H1 (cell line): ENCODE measurements around the gene CAMSAP3. TPM values are rescaled to one million over a fixed set of nuclear protein-coding genes. Genes with fewer than 3 reads are reported as not detected.

Experiments
- CTCF ChIA-PET: fragments of 300-600 bp; sonication (Branson Sonifier 250); formaldehyde crosslinking; loops from one replicate; lab custom pipeline; 2021; ENCODE audit not compliant: partially characterized antibody; lab: Charles Lee
- POLR2A ChIA-PET: fragments of 300-600 bp; sonication (Branson Sonifier 250); formaldehyde crosslinking; loops from one replicate; lab custom pipeline; 2021; ENCODE audit warnings: inconsistent platforms; ENCODE audit not compliant: partially characterized antibody; lab: Charles Lee
- DNase-seq, 2 experiments: peaks; one replicate each; pipeline versions ENCODE4 v3.0.0 to v3.0.0-alpha.2; 2010 to 2022; ENCODE audit warnings: low spot score in 2 of 2, low read depth in 1 of 2, mixed read lengths in 1 of 2
- FAIRE-seq: peaks from 2 replicates; lab custom pipeline; 2011; peaks lifted over from hg19 to GRCh38; lab: Jason Lieb, UNC
- H2AFZ ChIP-seq: 2 replicates; pipeline ENCODE4 v1.8.1; 2012; ENCODE audit warnings: low read length, inconsistent platforms
- H2AK5ac ChIP-seq: 2 replicates; pipeline ENCODE4 v1.6.1; 2013; ENCODE audit warnings: low read depth, low read length
- H2BK120ac ChIP-seq: replicated peaks from 2 replicates; pipeline ENCODE3; 2013; ENCODE audit warnings: low read depth, low read length, inconsistent platforms
- H2BK12ac ChIP-seq: 2 replicates; pipeline ENCODE4 v1.6.1; 2013; ENCODE audit warnings: low read depth, low read length
- H2BK15ac ChIP-seq: 2 replicates; pipeline ENCODE4 v1.6.1; 2013; ENCODE audit warnings: low read length
- H2BK20ac ChIP-seq: 2 replicates; pipeline ENCODE4 v1.6.1; 2013; ENCODE audit warnings: low read length
- H2BK5ac ChIP-seq: 2 replicates; pipeline ENCODE4 v1.6.1; 2013; ENCODE audit warnings: low read depth, low read length
- H3K14ac ChIP-seq: 2 replicates; pipeline ENCODE4 v1.6.1; 2013; ENCODE audit warnings: inconsistent platforms; ENCODE audit not compliant: insufficient read length
- H3K18ac ChIP-seq: 2 replicates; pipeline ENCODE4 v1.6.1; 2013; ENCODE audit warnings: low read length; ENCODE audit errors: extremely low read depth
- H3K23ac ChIP-seq: 2 replicates; pipeline ENCODE4 v1.6.1; 2013; ENCODE audit warnings: inconsistent platforms; ENCODE audit not compliant: insufficient read length
- H3K23me2 ChIP-seq: 2 replicates; pipeline ENCODE4 v1.6.1; 2013; ENCODE audit warnings: low read depth, low read length
- H3K27ac ChIP-seq: 2 replicates; pipeline ENCODE4 v1.6.1; 2011; ENCODE audit warnings: low read depth, low read length, inconsistent platforms
- H3K27me3 ChIP-seq, 4 experiments: replicated peaks in 1 of 4; 1 replicate in 1 of 4; 2 replicates in 3 of 4; pipeline versions ENCODE4 v1.6.1 to v1.8.1; 2011 to 2013; ENCODE audit warnings: low read length in 3 of 4, mild to moderate bottlenecking in 3 of 4, inconsistent platforms in 2 of 4, mixed read lengths in 2 of 4, moderate library complexity in 1 of 4; ENCODE audit not compliant: control insufficient read depth in 3 of 4, insufficient read depth in 3 of 4; ENCODE audit errors: extremely low read depth in 1 of 4
- H3K36me3 ChIP-seq, 4 experiments: 2 replicates each; pipeline versions ENCODE4 v1.6.1 to v1.8.1; 2011 to 2013; ENCODE audit warnings: mild to moderate bottlenecking in 4 of 4, low read length in 3 of 4, moderate library complexity in 2 of 4, control low read depth in 1 of 4, inconsistent platforms in 1 of 4; ENCODE audit not compliant: insufficient read depth in 4 of 4, control insufficient read depth in 2 of 4
- H3K4ac ChIP-seq: replicated peaks from 2 replicates; pipeline ENCODE3; 2013; ENCODE audit warnings: low read length, low read depth, mixed read lengths, inconsistent platforms; ENCODE audit not compliant: insufficient read length
- H3K4me1 ChIP-seq, 4 experiments: replicated peaks in 1 of 4; 1 replicate in 1 of 4; 2 replicates in 3 of 4; pipeline versions ENCODE4 v1.6.1 to v1.8.1; 2011 to 2013; ENCODE audit warnings: low read length in 3 of 4, inconsistent platforms in 2 of 4, mixed read lengths in 1 of 4; ENCODE audit not compliant: insufficient read depth in 4 of 4, control insufficient read depth in 3 of 4
- H3K4me2 ChIP-seq, 2 experiments: 2 replicates each; pipeline versions ENCODE4 v1.6.1 to v1.8.1; 2011 to 2013; ENCODE audit warnings: low read depth in 2 of 2, low read length in 2 of 2, control low read depth in 1 of 2, inconsistent platforms in 1 of 2, mild to moderate bottlenecking in 1 of 2; ENCODE audit not compliant: insufficient read depth in 1 of 2
- H3K4me3 ChIP-seq, 4 experiments: fragments of 200-600, 300-600 bp in 1 of 4; sonication (generic), shearing (Covaris generic), sonication (Bioruptor Twin) in 1 of 4; 2 replicates each; pipeline versions ENCODE4 v1.5.1 to v1.8.1; 2011 to 2016; ENCODE audit warnings: low read length in 4 of 4, low read depth in 3 of 4, control low read depth in 2 of 4, inconsistent platforms in 2 of 4, mild to moderate bottlenecking in 2 of 4, mixed read lengths in 1 of 4, moderate library complexity in 1 of 4; ENCODE audit not compliant: insufficient read depth in 2 of 4; ENCODE audit errors: extremely low read depth in 1 of 4
- H3K56ac ChIP-seq: replicated peaks from 2 replicates; pipeline ENCODE3; 2013; ENCODE audit warnings: low read depth, mild to moderate bottlenecking, mixed read lengths, low read length, inconsistent platforms; ENCODE audit not compliant: insufficient read length
- H3K79me1 ChIP-seq: 2 replicates; pipeline ENCODE4 v1.6.1; 2013; ENCODE audit warnings: low read depth, low read length, control low read depth
- H3K79me2 ChIP-seq, 2 experiments: 2 replicates each; pipeline versions ENCODE4 v1.6.1 to v1.8.1; 2012 to 2013; ENCODE audit warnings: low read length in 2 of 2, mild to moderate bottlenecking in 2 of 2, inconsistent platforms in 1 of 2; ENCODE audit not compliant: insufficient read depth in 2 of 2, control insufficient read depth in 1 of 2
- H3K9ac ChIP-seq, 4 experiments: replicated peaks in 1 of 4; 1 replicate in 1 of 4; 2 replicates in 3 of 4; pipeline versions ENCODE4 v1.6.1 to v1.8.1; 2011 to 2013; ENCODE audit warnings: low read depth in 3 of 4, low read length in 3 of 4, control low read depth in 2 of 4, mild to moderate bottlenecking in 2 of 4, moderate library complexity in 2 of 4, inconsistent platforms in 1 of 4; ENCODE audit errors: extremely low read depth in 1 of 4
- H3K9me3 ChIP-seq, 2 experiments: 2 replicates each; pipeline versions ENCODE4 v1.6.1 to v1.8.1; 2012 to 2013; ENCODE audit warnings: mild to moderate bottlenecking in 2 of 2, moderate library complexity in 2 of 2, control low read depth in 1 of 2, inconsistent platforms in 1 of 2, low read depth in 1 of 2, low read length in 1 of 2, mixed read lengths in 1 of 2; ENCODE audit not compliant: insufficient read depth in 2 of 2
- H4K20me1 ChIP-seq, 2 experiments: replicated peaks in 1 of 2; 2 replicates each; pipeline versions ENCODE3 to v1.8.1; 2011 to 2013; ENCODE audit warnings: inconsistent platforms in 2 of 2, low read length in 2 of 2, mild to moderate bottlenecking in 1 of 2; ENCODE audit not compliant: insufficient read depth in 2 of 2, control insufficient read depth in 1 of 2
- H4K5ac ChIP-seq: 2 replicates; pipeline ENCODE4 v1.6.1; 2013; ENCODE audit warnings: low read length, low read depth, mixed read lengths, inconsistent platforms; ENCODE audit not compliant: insufficient read length
- H4K8ac ChIP-seq: 2 replicates; pipeline ENCODE4 v1.8.0; 2013; ENCODE audit warnings: mild to moderate bottlenecking, moderate library complexity, low read length, inconsistent platforms; ENCODE audit not compliant: insufficient read depth; ENCODE audit errors: extremely low read depth
- H4K91ac ChIP-seq: replicated peaks from 2 replicates; pipeline ENCODE3; 2013; ENCODE audit warnings: low read length, mixed read lengths, inconsistent platforms; ENCODE audit not compliant: insufficient read length
- CEBPB ChIP-seq: IDR thresholded peaks from 2 replicates; pipeline ENCODE4 v1.6.1; 2012; ENCODE audit warnings: low read depth, low read length
- EP300 ChIP-seq, 2 experiments: IDR thresholded peaks; 1 replicate in 1 of 2; 2 replicates in 1 of 2; pipeline ENCODE4 v1.6.1; 2011 to 2012; ENCODE audit warnings: low read depth in 2 of 2, low read length in 2 of 2, mild to moderate bottlenecking in 2 of 2, borderline replicate concordance in 1 of 2, inconsistent platforms in 1 of 2, moderate library complexity in 1 of 2
- HDAC6 ChIP-seq: IDR thresholded peaks from one replicate; pipeline ENCODE4 v1.7.1; 2012; ENCODE audit warnings: low read depth, mild to moderate bottlenecking, inconsistent platforms, low read length, moderate library complexity
- MAFK ChIP-seq: IDR thresholded peaks from 2 replicates; pipeline ENCODE4 v1.6.1; 2012; ENCODE audit warnings: low read depth, mild to moderate bottlenecking, improper control_type of control experiment, low read length
- SIRT6 ChIP-seq: IDR thresholded peaks from one replicate; pipeline ENCODE4 v1.7.1; 2012; ENCODE audit warnings: low read length, inconsistent platforms
- TAF1 ChIP-seq: IDR thresholded peaks from 2 replicates; pipeline ENCODE4 v1.6.1; 2011; ENCODE audit warnings: mild to moderate bottlenecking, low read depth, low read length
- TCF12 ChIP-seq: IDR thresholded peaks from 2 replicates; pipeline ENCODE4 v1.6.1; 2011; ENCODE audit warnings: low read depth, mild to moderate bottlenecking, low read length
- WGBS, 2 experiments: shearing (Covaris generic) in 1 of 2; methylation state at CpG; one replicate each; pipeline versions ENCODE4 v1.1.6 to v1.1.7; 2013 to 2015; ENCODE audit warnings: low lambda C conversion rate in 2 of 2, mixed read lengths in 2 of 2, inconsistent platforms in 1 of 2, low coverage in 1 of 2, missing lambda C conversion rate in 1 of 2; ENCODE audit not compliant: insufficient replicate concordance in 2 of 2, insufficient coverage in 1 of 2, insufficient read length in 1 of 2; ENCODE audit errors: extremely low coverage in 1 of 2, missing lambda C conversion rate in 1 of 2; 5-methylcytosine and 5-hydroxymethylcytosine counted together
- polyA plus RNA-seq, 7 experiments: library from polyadenylated mRNA; depleted of rRNA in 3 of 7; stranded (reverse) in 5 of 7; unstranded in 2 of 7; fragments of >200 nt in 5 of 7; fragments of 200-250 nt in 2 of 7; gene quantifications; 1 replicate in 5 of 7; 2 replicates in 1 of 7; 4 replicates in 1 of 7; pipeline versions ENCODE4 v1.2.1 to v1.2.3, GENCODE V29; 2011 to 2013; ENCODE audit warnings: missing spikeins in 2 of 7, mixed read lengths in 2 of 7
- total RNA-seq: library from RNA; stranded (reverse); fragmentation: NEBNext Ultra II Directional; extraction: Animal tissue kit (Norgen Biotek cat#: 25700); gene quantifications from 2 replicates; pipeline ENCODE4 v1.2.1, GENCODE V29; 2021

CAMSAP3 gene
- total and polyA plus RNA-seq, 2 of the 8 experiments (the other 6 are each of a cell fraction or from before 2014, with no cell fraction given): 11.4 to 30.4 TPM

DNA sequence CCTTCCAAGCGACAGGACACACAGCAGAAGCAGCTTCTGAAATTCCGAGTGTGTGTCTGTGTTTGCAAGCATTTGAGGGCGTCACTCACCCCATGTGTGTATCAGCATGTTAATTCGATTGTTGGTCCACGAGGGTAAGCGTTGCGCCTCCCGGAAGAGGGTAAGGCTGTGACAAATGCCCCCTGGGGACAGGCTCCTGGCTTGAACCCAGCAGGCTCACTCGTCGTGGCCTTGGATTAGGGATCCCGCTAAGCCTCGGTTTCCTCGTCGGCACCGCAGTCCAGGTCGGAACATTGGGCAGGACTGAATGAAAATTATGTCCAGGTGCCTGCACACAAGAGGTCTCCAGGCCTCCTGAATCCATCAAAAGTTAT lies 40.6 kb downstream of the CAMSAP3 start:
- H3K4ac ChIP-seq: no peak overlapping the region
- H3K79me2 ChIP-seq: peaks cover 0 to 3% of the 10 kb centered on the region in 2 experiments; a peak in 1 of 4 replicates
- no peak overlapping the region; the same call in 1 of the 2 replicates for H4K8ac ChIP-seq
- FAIRE-seq: no peak
- H4K5ac ChIP-seq: no peak overlapping the region
- H3K4me3 ChIP-seq: peak overlapping the region in 1 of 4 experiments; percentile 88; a peak in 2 of 8 replicates
- H3K23me2 ChIP-seq: peaks cover 5% of the 10 kb centered on the region; the same call in 1 of the 2 replicates
- H2BK120ac ChIP-seq: no peak overlapping the region
- H3K4me2 ChIP-seq: peak overlapping the region; percentile 34 to 54; a peak in 3 of 4 replicates
- H2BK5ac ChIP-seq: no peak overlapping the region
- peaks cover 3 to 19% (median 16%) of the 10 kb centered on the region in 4 experiments for H3K27me3 ChIP-seq
- POLR2A ChIA-PET: interaction anchor here (0.8 to 5.7 kb wide), 2 partner anchors 13 to 59 kb away, joined by 3 to 34 read pairs; no protein-coding TSS in a partner anchor
- H3K4me1 ChIP-seq: peaks cover 0 to 6% (median under 1%) of the 10 kb centered on the region in 4 experiments; a peak in 3 of 7 replicates
- H2AK5ac ChIP-seq: peak overlapping the region; percentile 34; the same call in 1 of the 2 replicates
- no peak overlapping the region for H3K18ac ChIP-seq
- CTCF ChIA-PET: interaction anchor here (1.2 to 1.7 kb wide), 4 partner anchors 39 to 70 kb away, joined by 4 to 7 read pairs (median 6); partner anchors contain the start of gene TRAPPC5
- no peak overlapping the region for H2AFZ ChIP-seq
- no peak overlapping the region for H3K9ac ChIP-seq
- H3K14ac ChIP-seq: no peak overlapping the region
- WGBS, 2 experiments: 78% methylated on average over 16 of the region's 16 CpGs; no CpG with 5 or more reads in 1 of the 2 experiments
- H3K56ac ChIP-seq: no peak overlapping the region
- peaks cover 3 to 16% of the 10 kb centered on the region in 2 experiments for H4K20me1 ChIP-seq
- H2BK20ac ChIP-seq: no peak overlapping the region
- no peak overlapping the region for H4K91ac ChIP-seq
- no peaks in the 10 kb centered on the region; a peak in 1 of 4 replicates for H3K9me3 ChIP-seq
- H3K23ac ChIP-seq: no peak overlapping the region
- no peak for DNase-seq
- H2BK12ac ChIP-seq: peak overlapping the region; percentile 78; the same call in 1 of the 2 replicates
- no peaks in the 10 kb centered on the region; the same call in 1 of the 2 replicates for H3K79me1 ChIP-seq
- no peak overlapping the region for H3K27ac ChIP-seq
- H2BK15ac ChIP-seq: peak overlapping the region; percentile 98; the same call in 1 of the 2 replicates
- H3K36me3 ChIP-seq: peaks cover 0 to 6% (median 0%) of the 10 kb centered on the region in 4 experiments; a peak in 3 of 8 replicates
- TF ChIP-seq CEBPB (no peak), HDAC6 (no peak), SIRT6 (no peak), MAFK (no peak), TAF1 (no peak), EP300 (IDR thresholded peaks at IDR 0.05; ENCODE audit: borderline replicate concordance in 1 of 2, low read depth in 2 of 2, low read length in 2 of 2) (no peak), TCF12 (no peak)
